Measurements from ENCODE around the gene ADAMTSL2.

The ADAMTSL2 gene

DNA sequence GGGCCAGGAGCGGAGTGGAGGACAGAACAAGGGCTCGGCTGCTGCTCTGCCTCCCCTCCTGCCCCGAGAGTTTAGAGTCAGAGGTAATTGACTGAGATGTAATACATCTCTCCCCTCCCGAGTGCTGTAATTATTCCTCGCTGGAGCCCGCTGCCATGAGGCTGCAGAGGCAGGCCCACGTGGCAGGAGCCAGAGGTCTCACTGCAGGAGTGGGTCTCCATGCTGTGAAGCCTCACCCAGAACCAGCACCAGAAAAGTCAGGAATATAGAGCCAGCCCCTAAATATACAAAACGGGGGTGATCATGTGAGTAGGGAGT, 72.2 kb downstream of the ADAMTSL2 start:
- no peak for DNase-seq (ENCODE audit: low spot score)

DNA sequence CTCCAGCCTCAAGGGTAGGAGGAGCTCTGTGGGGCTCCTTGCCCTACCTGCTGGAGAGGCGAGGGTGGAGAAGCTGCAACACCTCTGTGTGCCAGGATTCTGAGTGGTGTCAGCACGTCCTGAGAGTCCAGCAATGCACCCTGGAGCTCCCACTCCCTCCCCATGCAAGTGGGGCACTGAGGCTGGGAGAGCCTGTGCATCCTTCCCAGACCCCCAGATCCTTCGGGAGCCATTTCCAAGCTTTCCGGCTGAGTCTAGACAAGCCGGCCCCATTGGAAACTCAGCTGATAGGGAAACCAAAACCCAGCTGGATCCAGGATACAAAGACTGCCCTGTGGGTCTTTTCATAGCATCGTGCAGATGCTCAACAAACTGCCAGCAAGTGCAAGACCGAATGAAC, 72.9 kb downstream of the ADAMTSL2 start:
- no peak for DNase-seq (ENCODE audit: low spot score)

DNA sequence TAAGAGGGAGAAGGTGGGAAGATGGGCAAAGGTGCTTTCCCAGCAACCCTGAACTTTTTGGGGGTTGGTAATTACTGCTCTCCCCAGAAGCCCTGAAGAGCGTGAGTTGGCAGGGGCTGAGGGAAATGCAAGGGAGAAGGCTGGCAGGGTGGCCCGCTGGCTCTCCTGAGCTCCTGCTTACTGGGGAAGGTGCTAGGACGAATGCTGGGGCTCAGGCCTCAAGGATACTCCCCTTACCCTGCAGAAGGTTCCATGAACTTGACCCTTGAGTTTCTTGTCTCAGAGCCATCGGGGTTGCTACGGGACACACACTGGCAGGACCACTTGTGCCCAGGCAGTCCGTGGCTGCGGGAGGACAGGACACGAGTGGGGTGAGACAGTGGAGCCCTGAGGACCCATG, 73.5 kb downstream of the ADAMTSL2 start:
- DNase-seq (ENCODE audit: low spot score) = no peak

DNA sequence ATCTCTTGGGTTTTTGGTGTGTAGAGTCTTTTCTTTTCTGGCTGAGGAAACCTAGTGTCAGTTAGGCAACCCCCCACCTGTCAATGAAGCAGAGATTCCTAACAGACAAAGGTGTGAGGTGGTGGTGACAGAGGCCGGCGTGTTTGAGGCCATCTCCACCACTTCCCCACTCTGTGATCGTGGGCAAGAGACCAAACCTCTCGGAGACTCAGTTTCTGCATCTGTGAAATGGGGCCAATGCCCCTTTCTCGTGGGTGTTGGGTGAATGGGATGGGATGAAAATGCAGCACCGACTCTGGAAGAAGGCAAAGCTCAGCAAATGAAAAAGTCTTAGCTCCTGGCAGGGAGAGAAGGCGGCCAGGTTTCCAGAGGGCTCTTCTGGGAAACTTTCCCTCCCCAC, 73.9 kb downstream of the ADAMTSL2 start:
- DNase-seq (ENCODE audit: low spot score) = no peak

DNA sequence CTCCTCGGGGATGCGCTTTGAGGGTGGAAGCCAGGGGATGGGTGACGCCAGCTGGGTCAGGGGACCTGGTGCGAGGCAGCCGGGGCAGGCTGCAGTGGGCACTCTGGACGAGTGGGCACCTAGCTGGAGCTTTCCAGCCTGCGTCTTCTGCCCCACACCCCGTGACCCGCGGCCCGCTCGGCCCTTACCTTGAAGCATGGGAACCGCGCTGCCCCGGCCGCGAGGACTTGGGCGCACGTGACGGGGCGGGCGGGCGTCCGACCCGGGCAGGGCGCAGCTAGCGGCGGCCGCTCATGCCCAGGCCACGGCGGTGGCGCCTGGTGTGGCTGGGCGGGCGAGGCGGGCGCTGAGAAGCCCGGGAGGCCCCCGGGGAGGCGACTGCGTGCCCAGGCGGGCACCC, 74.4 kb downstream of the ADAMTSL2 start:
- no peak for DNase-seq (ENCODE audit: low spot score)

DNA sequence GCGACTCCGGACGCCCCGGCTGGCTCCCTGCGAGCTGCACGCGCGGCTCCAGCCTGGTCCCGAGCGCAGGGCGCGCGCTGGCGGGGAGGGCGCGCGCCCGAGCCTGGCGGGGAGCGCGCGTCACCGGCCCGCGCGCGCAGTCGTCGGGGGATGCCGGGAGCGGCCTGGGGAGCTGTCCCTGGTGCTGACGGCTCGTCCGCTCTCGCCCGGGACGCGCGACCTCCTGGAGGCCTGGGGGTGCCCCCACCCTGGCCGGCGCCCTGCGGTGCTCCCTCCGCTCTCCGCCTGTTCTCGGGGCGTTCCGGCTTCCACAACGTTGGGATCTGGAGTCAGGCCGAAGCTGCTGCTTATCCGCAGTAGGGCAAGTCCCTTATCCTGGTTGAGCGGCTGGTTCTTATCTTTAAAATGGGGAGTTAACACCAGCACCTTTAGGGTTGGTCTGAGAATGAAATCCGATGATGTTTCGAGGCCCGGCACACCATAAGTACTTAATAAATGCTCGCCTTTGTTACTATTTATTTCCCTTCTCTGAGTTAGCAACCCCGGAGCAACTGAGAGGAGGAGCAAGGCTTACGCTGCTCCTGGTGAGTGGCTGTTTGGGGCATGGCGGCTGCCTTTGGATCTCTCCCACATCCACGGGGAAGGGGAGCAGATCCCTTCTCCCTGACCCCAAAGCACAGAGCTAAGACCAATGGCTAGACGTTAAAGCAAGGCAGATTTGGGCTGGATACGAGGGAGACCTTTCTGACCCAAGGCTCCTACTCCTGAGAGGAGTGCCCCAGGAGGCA, 75.0 kb downstream of the ADAMTSL2 start, which contains the start of gene FAM163B:
Gene FAM163B (minus strand): TSS at position 79 of the 788 bp plus-strand sequence. CDS start 29,166 bp downstream, outside the sequence.
- peak; percentile 20 for DNase-seq (ENCODE audit: low spot score)

DNA sequence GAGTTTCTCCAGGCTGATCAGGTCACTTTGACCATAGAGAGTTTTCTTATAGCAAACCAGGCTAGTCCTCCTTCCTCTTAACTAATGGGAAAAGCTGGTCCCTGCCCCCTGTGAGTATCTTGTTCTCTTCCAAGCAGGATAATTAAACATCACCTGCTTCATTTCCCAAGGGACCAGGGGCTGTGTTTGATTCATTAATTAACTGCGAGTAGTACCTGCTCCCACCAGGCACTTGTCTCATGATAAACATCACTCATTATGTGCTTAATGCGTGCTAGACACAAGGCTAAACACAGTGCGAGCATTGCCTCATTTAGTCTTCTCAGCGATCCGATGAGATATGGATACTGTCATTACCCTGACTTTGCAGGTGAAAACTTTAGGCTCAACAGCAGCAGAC, 76.3 kb downstream of the ADAMTSL2 start:
- DNase-seq (ENCODE audit: low spot score) = no peak

DNA sequence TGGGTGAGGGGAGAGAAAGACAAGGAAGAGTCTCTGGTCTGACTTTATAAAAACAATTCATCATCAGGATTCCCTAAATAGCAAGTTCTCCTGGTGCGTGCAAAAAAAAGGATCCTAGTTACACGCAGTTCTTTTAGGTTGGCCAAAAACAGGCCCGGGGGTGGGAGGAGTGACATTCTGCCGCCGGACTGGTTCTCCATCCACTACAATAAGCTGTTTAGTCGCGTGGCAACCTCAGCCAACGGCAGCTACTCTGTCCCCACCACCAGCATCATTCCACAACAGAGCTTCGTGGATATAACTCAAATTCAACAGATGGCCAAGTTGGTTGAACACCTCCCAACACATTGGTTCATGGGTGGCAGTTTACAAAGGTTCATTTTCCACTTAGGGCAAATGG, 77.5 kb downstream of the ADAMTSL2 start:
- DNase-seq (ENCODE audit: low spot score) = no peak

DNA sequence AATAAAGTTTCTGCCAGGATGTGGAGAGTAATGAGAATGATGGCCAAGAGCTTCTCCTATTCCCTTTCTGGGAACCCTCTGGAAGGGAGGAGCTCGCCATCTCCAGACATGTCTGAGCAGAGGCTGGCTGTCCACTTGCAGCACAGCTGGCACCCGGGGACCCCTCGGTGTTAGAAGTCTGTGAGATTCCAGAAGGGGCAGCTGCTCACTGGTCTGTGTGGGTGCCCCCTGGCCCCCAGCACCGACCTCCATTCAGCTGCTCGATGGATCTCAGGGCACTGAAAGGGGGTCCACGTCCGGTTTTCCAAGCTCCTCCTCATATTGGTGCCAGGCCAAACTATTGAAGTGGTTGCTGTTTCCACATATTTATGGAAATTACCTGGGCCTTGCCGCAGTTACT, 78.3 kb downstream of the ADAMTSL2 start:
- DNase-seq (ENCODE audit: low spot score) = no peak

DNA sequence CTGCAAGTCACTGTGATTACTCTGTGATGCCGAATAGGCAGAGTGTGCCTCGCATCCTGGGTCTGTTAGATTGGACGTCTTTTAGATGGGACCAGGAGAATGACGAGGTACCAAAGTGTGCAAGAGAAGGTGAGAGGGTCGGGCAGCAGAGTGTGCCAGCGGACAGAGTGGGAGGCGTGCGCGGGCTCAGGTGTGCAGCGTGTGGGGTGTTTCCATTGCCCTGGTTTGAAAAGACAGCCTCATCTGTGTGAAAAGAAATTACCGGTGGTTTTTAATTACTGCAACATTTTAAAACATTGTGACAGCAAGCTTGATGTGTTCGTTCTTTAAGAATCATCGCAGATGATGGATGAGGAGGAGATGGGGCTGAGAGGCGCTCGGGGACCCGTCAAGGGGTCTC, 78.9 kb downstream of the ADAMTSL2 start:
- DNase-seq (ENCODE audit: low spot score) = no peak

DNA sequence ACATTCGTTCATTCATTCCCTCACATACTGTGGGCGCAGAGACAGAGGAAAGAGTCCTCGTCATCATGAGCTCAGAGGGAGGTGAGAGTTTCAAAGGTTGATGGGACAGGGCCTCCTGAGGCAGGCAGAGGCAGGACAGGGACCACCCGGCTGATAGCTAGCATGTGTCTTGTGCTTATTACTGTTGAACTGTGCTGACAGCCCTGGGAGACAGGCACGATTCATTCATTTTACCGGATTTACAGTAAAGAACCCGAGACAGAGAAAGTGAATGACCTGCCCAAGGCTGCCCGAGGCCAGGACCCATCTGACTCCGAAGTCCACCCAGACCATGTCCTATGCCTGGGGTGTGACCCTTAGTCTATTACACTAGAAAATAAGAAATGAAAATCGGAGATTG, 79.6 kb downstream of the ADAMTSL2 start:
- no peak for DNase-seq (ENCODE audit: low spot score)

DNA sequence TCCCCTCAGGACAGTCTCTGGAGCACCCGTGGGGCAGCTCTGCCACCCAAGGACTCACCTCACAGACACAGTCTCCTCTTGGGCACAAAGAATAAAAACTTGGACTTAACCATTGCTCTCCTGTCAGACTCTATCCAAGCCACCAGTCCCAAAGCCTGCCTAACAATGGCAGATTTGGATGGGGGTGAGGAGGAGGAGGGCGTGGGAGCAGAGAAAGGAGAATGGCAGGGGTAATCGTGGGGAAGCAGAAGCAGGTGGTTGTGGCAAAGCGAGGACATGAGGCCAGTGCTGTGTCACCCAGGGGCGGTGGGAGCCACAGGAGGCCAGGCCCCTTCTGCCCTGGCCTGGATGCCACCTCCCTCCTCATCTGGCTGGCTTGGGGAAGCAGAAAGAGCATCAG, 80.2 kb downstream of the ADAMTSL2 start:
- no peak for DNase-seq (ENCODE audit: low spot score)

DNA sequence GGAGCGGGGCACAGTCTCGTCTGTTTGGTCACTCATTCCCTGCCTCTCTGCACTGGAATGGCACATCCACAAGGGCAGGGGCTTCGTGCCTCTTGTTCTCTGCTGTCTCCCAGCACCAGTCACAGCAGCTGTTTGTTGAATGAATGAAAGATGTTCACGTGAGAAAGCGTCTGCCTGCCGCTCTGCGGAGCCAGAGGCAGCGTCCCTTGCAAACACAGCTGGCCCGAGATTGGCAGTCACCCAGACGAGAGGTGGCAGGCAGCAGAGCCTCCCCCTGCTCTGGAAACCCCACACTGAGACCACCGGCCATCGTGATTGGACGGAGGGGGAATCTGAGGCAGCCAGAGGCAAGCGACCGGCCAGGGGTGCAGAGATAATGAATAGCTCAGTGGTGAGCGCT, 80.7 kb downstream of the ADAMTSL2 start:
- no peak for DNase-seq (ENCODE audit: low spot score)

DNA sequence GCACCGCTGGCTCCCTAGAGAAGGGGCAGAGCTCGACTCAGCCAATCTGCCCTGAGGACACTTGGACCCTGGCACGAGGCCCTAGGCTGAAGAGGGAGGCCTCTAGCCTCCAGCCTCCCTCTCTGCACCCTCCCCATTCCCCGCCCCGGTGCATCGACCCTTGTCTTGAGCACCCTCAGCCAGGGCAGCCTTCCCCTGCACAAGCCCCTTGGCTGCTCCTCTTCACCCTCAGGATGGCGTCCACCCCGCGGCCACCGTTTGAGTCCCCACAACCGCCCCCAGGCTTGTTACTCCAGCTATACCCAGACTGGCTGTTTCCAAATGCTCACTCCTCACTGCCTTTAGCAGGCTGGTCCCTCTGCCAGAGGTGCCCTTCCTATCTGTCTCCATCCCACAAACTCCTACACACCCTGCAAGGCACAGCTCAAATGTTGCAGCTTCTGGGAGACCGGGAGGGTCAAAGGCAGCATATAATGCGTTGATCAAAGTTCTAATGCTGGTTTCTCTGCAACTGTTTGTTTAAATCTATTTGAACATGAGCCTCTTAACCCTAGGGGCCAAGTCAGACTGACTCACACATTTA, 81.2 kb downstream of the ADAMTSL2 start:
- DNase-seq (ENCODE audit: low spot score) = no peak

DNA sequence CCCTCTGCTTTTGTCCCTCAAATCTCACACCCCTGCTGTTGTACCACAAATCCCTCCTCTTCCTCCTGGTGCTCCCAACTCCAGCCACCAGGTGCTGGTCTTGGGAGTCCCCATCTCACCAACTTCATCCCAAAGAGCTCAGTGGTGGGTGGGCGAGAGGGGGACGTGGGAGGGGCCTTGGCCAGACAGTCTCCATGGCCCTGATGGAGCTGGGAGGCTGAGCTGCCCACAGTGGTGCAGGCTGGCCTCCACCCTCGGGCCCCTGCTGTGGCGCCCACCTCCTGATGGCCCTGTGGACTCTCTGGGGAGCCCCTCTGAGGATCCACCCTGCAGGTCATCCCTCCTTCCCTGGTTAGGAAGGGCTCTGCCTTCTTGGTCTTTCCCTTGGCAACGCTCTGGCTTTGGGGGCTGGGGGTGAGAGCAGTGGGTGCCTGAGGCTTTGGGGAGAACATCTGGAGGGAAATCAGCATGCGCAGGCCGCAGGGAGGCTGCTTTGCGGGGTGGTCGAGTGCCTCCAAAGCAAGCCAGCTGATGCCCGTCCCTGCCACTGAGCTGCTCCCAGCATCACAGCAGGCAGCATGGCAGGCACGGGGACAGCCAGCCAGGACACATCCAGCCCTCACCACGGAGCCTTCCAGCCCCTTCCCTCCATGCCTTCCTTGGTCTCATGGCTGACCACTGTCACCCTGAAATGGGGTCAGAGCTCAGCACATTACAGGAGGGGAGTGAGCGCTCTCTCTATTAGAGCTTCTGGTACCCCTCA, 82.3 kb downstream of the ADAMTSL2 start:
- no peak for DNase-seq (ENCODE audit: low spot score)

DNA sequence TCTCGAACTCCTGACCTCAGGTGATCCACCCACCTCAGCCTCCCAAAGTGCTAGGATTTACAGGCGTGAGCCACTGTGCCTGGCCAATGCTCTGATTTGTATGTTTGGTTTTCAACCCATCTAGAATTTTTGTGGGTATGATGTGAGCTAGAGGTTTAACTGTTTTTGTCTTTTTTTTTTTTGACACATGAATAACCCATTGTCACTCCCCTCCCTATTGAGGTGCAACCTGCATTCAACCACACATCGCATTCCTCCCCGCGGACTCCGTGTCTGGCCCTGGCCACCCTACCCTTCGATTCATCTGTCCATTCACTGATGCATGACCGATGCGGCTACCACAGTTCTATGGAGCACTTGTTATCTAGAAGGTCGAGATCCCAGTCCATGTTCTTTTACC, 84.2 kb downstream of the ADAMTSL2 start:
- no peak for DNase-seq (ENCODE audit: low spot score)

DNA sequence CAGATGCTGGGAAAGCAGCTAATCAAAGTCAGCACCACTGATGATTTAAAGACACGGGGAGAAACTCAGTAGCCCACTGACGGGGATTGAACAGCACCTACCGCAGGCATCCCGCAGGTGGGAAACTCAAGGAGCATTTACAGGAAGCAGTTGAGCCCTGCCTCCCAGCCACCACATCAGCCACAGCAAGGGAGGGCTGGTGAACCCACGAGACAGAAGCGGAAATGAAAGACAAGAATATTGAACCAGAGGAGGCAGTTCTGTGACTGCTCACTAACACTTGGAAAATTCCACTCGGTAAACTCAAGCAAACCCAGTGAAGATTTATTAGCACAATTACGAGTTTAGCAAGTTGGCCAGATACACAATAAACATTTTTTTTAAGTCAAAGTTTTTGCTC, 85.3 kb downstream of the ADAMTSL2 start:
- peak; percentile 51 for DNase-seq (ENCODE audit: low spot score)

DNA sequence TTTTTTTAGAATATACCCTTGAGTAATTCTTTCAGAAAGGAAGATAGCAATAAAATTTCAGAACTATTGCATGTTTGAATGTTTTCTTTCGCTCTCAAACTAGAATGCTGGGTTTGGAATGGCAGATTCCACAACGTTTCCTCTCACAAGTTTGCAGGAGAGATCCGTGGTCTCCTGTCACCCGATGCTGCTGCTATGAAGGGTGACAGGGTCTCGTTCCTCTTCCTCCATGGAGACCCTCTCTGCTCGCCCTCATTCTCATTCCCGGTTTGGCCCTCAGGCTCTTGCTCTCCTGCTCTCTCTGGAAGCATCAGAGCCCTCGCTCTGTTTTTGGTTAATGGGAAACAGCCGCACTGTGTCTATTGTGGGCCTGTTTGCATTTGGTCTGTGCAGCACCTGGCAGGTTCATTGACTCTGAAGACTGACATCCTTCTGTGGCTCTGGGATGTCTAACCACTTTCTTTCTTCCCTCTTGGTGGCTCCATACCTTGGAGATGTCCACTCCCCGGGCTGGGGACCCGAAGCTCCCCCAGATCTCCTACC, 87.3 kb downstream of the ADAMTSL2 start:
- DNase-seq (ENCODE audit: low spot score) = no peak

DNA sequence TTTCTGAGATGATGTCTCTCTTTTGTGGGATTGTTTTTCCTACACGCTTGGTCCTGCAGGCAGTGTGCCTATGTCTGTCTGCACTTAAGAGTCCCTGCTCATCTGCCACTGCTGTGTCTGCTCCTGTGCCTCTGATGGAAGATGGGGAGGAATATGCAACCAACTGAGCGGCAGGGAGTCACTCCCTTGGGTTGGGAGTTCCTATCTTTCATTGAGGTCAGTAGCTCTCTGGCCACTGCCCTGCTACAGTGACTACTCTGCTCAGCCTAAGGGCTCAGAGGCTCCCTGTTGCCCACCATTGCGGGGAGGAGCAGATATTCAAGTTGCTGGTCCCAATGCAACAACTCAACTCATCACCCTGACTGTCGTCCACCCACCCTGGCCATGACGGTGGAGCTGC, 88.1 kb downstream of the ADAMTSL2 start:
- no peak for DNase-seq (ENCODE audit: low spot score)

Data from globus pallidus (tissue), 1 donor.